Brain microvascular endothelial cell (primary cell): ENCODE data around the gene MIXL1.
"Not testable (repeated sequence)": the region's sequence is repeated elsewhere in the genome, so short reads cannot be mapped to it uniquely, and the experiment has no call there.

Experiments used
- DNase-seq: peaks from one replicate; pipeline ENCODE4 v3.0.0-alpha.2; 2020
- H3K27ac ChIP-seq: fragments of 250-450 bp; sonication (Bioruptor Pico); 2 replicates; pipeline ENCODE4 v1.5.1; 2020; ENCODE audit warnings: mild to moderate bottlenecking, moderate library complexity
- H3K27me3 ChIP-seq: fragments of 250-450 bp; sonication (Bioruptor Pico); replicated peaks from 2 replicates; pipeline ENCODE4 v1.5.1; 2020; ENCODE audit warnings: mild to moderate bottlenecking
- H3K36me3 ChIP-seq: fragments of 250-450 bp; sonication (Bioruptor Pico); replicated peaks from 2 replicates; pipeline ENCODE4 v1.5.1; 2020; ENCODE audit warnings: mild to moderate bottlenecking
- H3K4me3 ChIP-seq: 2 replicates; pipeline ENCODE4 v1.5.1; 2011; ENCODE audit warnings: low read depth, mild to moderate bottlenecking, control low read depth, low read length, moderate library complexity
- in situ Hi-C: cut with HindIII; loops from 2 replicates; pipeline ENCODE4 v1.10.0; 2017; ENCODE audit warnings: low sequenced_read_pairs, low pct_ligation_motif_present
- TF ChIP-seq, protein P1 (sequence below): IDR thresholded peaks from 2 replicates; pipeline ENCODE4 v1.5.1; 2011; ENCODE audit warnings: low read depth, mild to moderate bottlenecking, moderate library complexity, low read length, control low read depth, inconsistent platforms; ENCODE audit errors: missing control alignments

The MIXL1 gene

DNA sequence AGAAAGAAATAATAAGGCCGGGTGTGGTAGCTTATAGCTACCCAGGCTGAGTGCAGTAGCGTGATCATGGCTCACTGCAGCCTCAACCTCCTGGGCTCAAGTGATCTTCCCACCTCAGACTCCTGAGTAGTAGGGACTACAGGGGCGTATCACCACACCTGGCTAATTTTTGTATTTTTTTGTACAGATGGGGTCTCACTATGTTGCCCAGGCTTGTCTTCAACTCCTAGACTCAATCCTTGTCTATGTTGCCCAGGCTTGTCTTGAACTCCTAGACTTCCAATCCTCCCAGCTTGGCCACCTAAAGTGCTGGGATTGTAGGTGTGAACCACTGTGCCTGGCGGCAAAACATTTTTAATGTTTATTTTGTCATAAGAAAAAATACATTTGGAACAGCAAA, 30.5 kb downstream of the MIXL1 start:
- no peak overlapping the region for H3K4me3 ChIP-seq
- in situ Hi-C loops: no loop called here
- H3K27ac ChIP-seq: no peak overlapping the region
- no peak for DNase-seq
- H3K27me3 ChIP-seq: no peaks in the 10 kb centered on the region
- no peaks in the 10 kb centered on the region for H3K36me3 ChIP-seq
- TF ChIP-seq, protein P1, sequence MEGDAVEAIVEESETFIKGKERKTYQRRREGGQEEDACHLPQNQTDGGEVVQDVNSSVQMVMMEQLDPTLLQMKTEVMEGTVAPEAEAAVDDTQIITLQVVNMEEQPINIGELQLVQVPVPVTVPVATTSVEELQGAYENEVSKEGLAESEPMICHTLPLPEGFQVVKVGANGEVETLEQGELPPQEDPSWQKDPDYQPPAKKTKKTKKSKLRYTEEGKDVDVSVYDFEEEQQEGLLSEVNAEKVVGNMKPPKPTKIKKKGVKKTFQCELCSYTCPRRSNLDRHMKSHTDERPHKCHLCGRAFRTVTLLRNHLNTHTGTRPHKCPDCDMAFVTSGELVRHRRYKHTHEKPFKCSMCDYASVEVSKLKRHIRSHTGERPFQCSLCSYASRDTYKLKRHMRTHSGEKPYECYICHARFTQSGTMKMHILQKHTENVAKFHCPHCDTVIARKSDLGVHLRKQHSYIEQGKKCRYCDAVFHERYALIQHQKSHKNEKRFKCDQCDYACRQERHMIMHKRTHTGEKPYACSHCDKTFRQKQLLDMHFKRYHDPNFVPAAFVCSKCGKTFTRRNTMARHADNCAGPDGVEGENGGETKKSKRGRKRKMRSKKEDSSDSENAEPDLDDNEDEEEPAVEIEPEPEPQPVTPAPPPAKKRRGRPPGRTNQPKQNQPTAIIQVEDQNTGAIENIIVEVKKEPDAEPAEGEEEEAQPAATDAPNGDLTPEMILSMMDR: no peak

DNA sequence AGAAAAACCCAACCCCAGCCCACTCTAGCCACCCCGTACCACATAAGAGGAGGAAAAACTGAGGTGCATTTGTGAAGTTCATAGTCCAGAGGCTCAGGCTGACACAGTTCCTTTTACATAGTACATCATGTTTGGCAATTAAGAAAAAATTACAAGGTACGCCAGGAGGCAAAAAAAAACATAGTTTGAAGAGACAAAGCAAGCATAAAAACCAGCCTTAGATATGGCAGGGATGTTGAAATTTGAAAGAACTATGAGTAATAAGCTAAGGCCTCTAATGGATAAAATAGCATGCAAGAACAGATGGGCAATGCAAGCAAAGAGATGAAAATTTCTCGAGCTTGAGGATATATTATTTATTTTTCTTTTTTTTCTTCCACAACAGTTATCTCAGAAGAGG, 31.9 kb downstream of the MIXL1 start:
- Histone ChIP-seq H3K36me3 (no peaks in the 10 kb centered on the region), H3K4me3 (no peak overlapping the region), H3K27me3 (no peaks in the 10 kb centered on the region), H3K27ac (no peak overlapping the region)
- TF ChIP-seq, protein P1: no peak
- in situ Hi-C loops: no loop called here
- no peak for DNase-seq

DNA sequence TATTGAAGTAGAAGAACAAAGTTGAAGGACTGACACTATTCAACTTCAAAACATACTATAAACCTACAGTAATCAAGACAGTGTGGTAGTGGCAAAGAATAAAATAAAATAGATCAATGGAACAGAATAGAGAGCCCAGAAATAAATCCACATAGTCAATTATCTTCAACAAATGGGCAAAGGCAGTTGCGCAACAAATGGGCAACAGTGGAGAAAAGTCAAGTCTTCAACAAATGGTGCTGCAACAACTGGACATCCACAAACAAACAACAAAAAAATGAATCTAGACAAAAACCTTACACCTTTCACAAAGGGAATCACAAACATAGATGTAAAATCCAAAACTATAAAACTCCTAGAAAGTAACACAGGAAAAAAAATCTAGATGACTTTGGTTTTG, 38.4 kb downstream of the MIXL1 start:
- in situ Hi-C loops: no loop called here
- no peak overlapping the region for H3K4me3 ChIP-seq
- no peak overlapping the region for H3K27ac ChIP-seq
- H3K27me3 ChIP-seq: no peaks in the 10 kb centered on the region
- DNase-seq: no peak
- TF ChIP-seq, protein P1: no peak
- no peaks in the 10 kb centered on the region for H3K36me3 ChIP-seq

DNA sequence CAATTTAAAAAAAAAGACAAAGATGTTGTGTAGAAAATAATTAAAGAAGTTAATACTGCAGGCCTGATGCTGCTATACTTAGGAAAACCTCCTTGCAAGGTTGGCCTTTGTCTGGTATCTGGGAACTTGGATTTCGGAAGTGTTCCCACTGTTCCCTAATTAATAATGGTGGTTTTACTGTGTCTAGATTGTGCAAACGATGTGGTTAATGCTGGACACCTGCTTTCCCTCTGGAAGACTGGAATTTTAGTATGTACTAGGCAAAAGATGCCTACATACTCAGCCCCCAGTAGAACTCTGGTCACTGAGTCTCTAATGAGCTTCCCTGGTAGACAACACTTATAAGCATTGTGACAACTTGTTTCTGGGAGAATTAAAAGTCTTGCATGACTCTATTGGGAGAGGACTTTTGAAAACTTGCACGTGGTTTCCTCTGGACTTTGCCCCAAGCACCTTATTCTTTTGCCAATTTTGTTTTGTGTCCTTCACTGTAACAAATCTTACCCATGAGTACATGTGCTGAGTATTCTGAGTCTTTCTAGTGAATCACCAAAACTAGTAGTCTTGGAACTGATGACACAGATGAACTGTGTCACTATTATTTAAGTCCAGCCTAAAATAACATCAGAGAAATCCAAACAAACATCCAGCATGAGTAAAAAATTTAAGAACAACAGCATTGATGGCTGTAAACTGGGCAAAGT, 45.1 kb downstream of the MIXL1 start:
- Histone ChIP-seq H3K4me3 (no peak overlapping the region), H3K27ac (no peak overlapping the region), H3K27me3 (no peaks in the 10 kb centered on the region), H3K36me3 (no peaks in the 10 kb centered on the region)
- TF ChIP-seq, protein P1: no peak
- in situ Hi-C loops: no loop called here
- DNase-seq: no peak

DNA sequence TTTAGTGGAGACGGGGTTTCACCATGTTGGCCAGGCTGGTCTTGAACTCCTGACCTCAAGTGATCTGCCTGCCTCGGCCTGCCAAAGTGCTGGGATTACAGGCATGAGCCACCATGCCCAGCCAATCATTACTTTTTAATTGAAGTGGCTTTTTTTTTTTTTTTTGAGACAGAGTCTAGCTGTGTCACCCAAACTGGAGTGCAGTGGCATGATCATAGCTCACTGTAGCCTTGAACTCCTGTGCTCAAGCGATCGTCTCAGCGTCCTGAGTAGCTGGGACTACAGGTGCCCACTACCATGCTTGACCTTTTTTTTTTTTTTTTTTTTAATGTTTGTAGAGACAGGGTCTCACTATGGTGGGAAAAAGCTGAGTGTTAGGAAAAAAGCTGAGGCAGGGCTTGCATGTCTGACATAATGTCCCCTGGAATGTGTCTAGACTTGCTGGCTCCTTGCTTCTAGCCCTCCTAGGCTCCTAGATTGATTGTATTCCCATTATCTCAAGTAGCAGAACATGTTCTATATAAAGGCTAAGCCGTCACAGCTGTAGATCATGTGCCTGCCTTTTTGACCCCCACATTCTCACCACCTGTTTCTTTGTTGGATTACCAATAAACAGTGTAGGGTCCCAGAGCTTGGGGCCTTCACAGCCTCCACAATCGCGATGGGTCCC, 48.9 kb downstream of the MIXL1 start:
- peak; percentile 49 for DNase-seq
- H3K4me3 ChIP-seq, in situ Hi-C loops, H3K27ac ChIP-seq, H3K36me3 ChIP-seq, H3K27me3 ChIP-seq: not testable (repeated sequence)

DNA sequence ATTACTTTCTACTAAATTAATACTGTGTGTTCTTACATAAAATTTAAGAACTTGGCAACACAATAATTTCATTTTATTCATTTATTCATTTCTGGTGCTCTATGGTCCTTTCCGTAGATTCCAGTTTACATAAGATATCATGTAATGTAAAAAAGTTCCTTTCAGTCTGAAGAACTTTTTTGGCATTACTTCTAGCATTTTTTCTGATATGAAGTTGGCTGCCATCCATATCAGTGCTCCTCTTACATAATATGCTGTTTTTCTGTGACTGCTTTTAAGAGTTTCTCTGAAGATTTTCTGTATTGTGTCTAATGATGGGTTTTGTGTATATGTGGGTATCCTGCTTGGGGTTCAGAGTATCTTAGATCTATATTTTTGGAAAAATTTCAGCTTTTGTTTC, 50.7 kb downstream of the MIXL1 start:
- Histone ChIP-seq H3K4me3 (no peak overlapping the region), H3K36me3 (no peaks in the 10 kb centered on the region), H3K27me3 (no peaks in the 10 kb centered on the region), H3K27ac (no peak overlapping the region)
- peak; percentile 10 for DNase-seq
- TF ChIP-seq, protein P1: no peak
- in situ Hi-C loops: no loop called here
